GM18861 (cell line): Measurements from ENCODE around the gene INPP4B.

Experiments used
- ATAC-seq: cut with Tn5 transposase; IDR thresholded peaks from one replicate; pipeline ENCODE4 v1.9.1; 2021; ENCODE audit not compliant: unreplicated experiment

Gene INPP4B

GRCh38 chr4:142583708-142584107, 262.4 kb downstream of the INPP4B start:
- ATAC-seq, result no peak

GRCh38 chr4:142582340-142582739, 263.8 kb downstream of the INPP4B start:
- no peak for ATAC-seq

GRCh38 chr4:142581881-142582280, 264.2 kb downstream of the INPP4B start:
- no peak for ATAC-seq

- ATAC-seq, result no peak
Observed at GRCh38 chr4:142579443-142579842, 266.7 kb downstream of the INPP4B start.

GRCh38 chr4:142574306-142574705, 271.8 kb downstream of the INPP4B start:
- peak; percentile 64 for ATAC-seq

- no peak for ATAC-seq
Observed at GRCh38 chr4:142572071-142572470, 274.0 kb downstream of the INPP4B start.

GRCh38 chr4:142567620-142568451, 278.3 kb downstream of the INPP4B start:
- peak; percentile 55 for ATAC-seq

- no peak for ATAC-seq
Observed at GRCh38 chr4:142567199-142567598, 278.9 kb downstream of the INPP4B start.

GRCh38 chr4:142566777-142567176, 279.3 kb downstream of the INPP4B start:
- ATAC-seq, result no peak

GRCh38 chr4:142566243-142566642, 279.9 kb downstream of the INPP4B start:
- ATAC-seq, result no peak

GRCh38 chr4:142565771-142566170, 280.3 kb downstream of the INPP4B start:
- ATAC-seq, result no peak

GRCh38 chr4:142563682-142564291, 282.3 kb downstream of the INPP4B start:
- no peak for ATAC-seq

- no peak for ATAC-seq
Observed at GRCh38 chr4:142559986-142560385, 286.1 kb downstream of the INPP4B start.

GRCh38 chr4:142558851-142559250, 287.2 kb downstream of the INPP4B start:
- ATAC-seq, result no peak

GRCh38 chr4:142557239-142557801, 288.8 kb downstream of the INPP4B start:
- ATAC-seq, result no peak

GRCh38 chr4:142556570-142557238, 289.4 kb downstream of the INPP4B start:
- ATAC-seq, result no peak

GRCh38 chr4:142556048-142556447, 290.1 kb downstream of the INPP4B start:
- ATAC-seq, result no peak

- ATAC-seq, result no peak
Observed at GRCh38 chr4:142554412-142554811, 291.7 kb downstream of the INPP4B start.

- no peak for ATAC-seq
Observed at GRCh38 chr4:142551517-142552305, 294.4 kb downstream of the INPP4B start.

- no peak for ATAC-seq
Observed at GRCh38 chr4:142550965-142551364, 295.1 kb downstream of the INPP4B start.
